Lower leg skin (tissue), 4 donors: ENCODE results near the gene SLC22A6. TPM values are rescaled to one million over a fixed set of nuclear protein-coding genes. Genes with fewer than 3 reads are reported as not detected.
"Not testable (repeated sequence)": the region's sequence is repeated elsewhere in the genome, so short reads cannot be mapped to it uniquely, and the experiment has no call there.

Experiments used
- DNase-seq, 2 donors: peaks; one replicate each; pipeline ENCODE4 v3.0.0-alpha.2; 2019; ENCODE audit warnings: low spot score in 2 of 2
- H3K4me3 ChIP-seq: fragments of 200-600 bp; sonication (generic); 2 replicates; pipeline ENCODE4 v1.5.1; 2017; ENCODE audit warnings: mild to moderate bottlenecking, low read depth; ENCODE audit not compliant: poor library complexity, severe bottlenecking
- CTCF ChIP-seq, 3 donors: fragments of 450-650 bp; IDR thresholded peaks; one replicate each; pipeline ENCODE4 v1.5.1; 2016; ENCODE audit warnings: antibody characterized with exemption in 3 of 3, mild to moderate bottlenecking in 3 of 3, moderate library complexity in 2 of 3
- POLR2A ChIP-seq, 2 donors: fragments of 450-650 bp; IDR thresholded peaks; one replicate each; pipeline ENCODE4 v1.6.1; 2016 to 2017; ENCODE audit warnings: antibody characterized with exemption in 2 of 2, mild to moderate bottlenecking in 1 of 2, moderate library complexity in 1 of 2
- WGBS, 2 donors: methylation state at CpG; one replicate each; pipeline ENCODE4 v1.1.5; 2018; 5-methylcytosine and 5-hydroxymethylcytosine counted together
- intact Hi-C: fragments of 100-400 bp; cut with DNase I; formaldehyde crosslinking; loops from one replicate; pipeline ENCODE4 v1.15.0; 2023; ENCODE audit warnings: low total_unique reads
- total RNA-seq, 4 donors: library from RNA; depleted of rRNA; stranded (reverse); fragments of >200 nt; gene quantifications; one replicate each; pipeline ENCODE4 v1.1.0, GENCODE V29; 2016

The SLC22A6 gene
- total RNA-seq, 4 donors from 2014 or later, result not detected

GRCh38 chr11:62957147-62957546 lies 27.6 kb downstream of the SLC22A6 start:
- DNase-seq, result no peak
- no peak overlapping the region for H3K4me3 ChIP-seq
- no peak for TF ChIP-seq CTCF (IDR thresholded peaks at IDR 0.05)
- no peak for TF ChIP-seq POLR2A (IDR thresholded peaks at IDR 0.05)
- intact Hi-C loops, result no loop called here
- WGBS, 2 donors, result 93 to 98% methylated on average over 2 of the region's 2 CpGs

GRCh38 chr11:62954478-62954877 lies 30.3 kb downstream of the SLC22A6 start:
- no peak overlapping the region for H3K4me3 ChIP-seq
- no peak for TF ChIP-seq POLR2A (IDR thresholded peaks at IDR 0.05)
- no peak for TF ChIP-seq CTCF (IDR thresholded peaks at IDR 0.05)
- peak in 1 of 2 donors; percentile 8 for DNase-seq
- intact Hi-C loops, result no loop called here
- WGBS, 2 donors, result 76 to 85% methylated on average over 5 of the region's 5 CpGs

- TF ChIP-seq POLR2A (IDR thresholded peaks at IDR 0.05) (no peak), CTCF (IDR thresholded peaks at IDR 0.05) (no peak)
- intact Hi-C loops, result no loop called here
- no peak overlapping the region for H3K4me3 ChIP-seq
- 89% methylated on average over 4 of the region's 4 CpGs for WGBS, 2 donors
- peak in 1 of 2 donors; percentile 18 for DNase-seq
These were observed 31.0 kb downstream of the SLC22A6 start for GRCh38 chr11:62953811-62954210.

- intact Hi-C loops, result no loop called here
- no peak for TF ChIP-seq POLR2A (IDR thresholded peaks at IDR 0.05)
- no peak for TF ChIP-seq CTCF (IDR thresholded peaks at IDR 0.05)
- WGBS, 2 donors, result 80 to 86% methylated on average over 7 of the region's 7 CpGs
- H3K4me3 ChIP-seq, result no peak overlapping the region
- DNase-seq, result peak in 1 of 2 donors; percentile 76
These were observed 35.9 kb downstream of the SLC22A6 start for GRCh38 chr11:62948765-62949320.

GRCh38 chr11:62945538-62945937 lies 39.2 kb downstream of the SLC22A6 start:
- DNase-seq, result peak in 1 of 2 donors; percentile 21
- intact Hi-C loops, H3K4me3 ChIP-seq: not testable (repeated sequence)
- WGBS, 2 donors, result 93 to 99% methylated on average over 10 of the region's 10 CpGs

- H3K4me3 ChIP-seq, intact Hi-C loops, DNase-seq: not testable (repeated sequence)
- WGBS, 2 donors, result 80 to 90% methylated on average over 2 of the region's 2 CpGs
These were observed 47.2 kb downstream of the SLC22A6 start for GRCh38 chr11:62937528-62937927.

- intact Hi-C loops, result no loop called here
- H3K4me3 ChIP-seq, result no peak overlapping the region
- TF ChIP-seq POLR2A (IDR thresholded peaks at IDR 0.05) (no peak), CTCF (IDR thresholded peaks at IDR 0.05) (no peak)
- no peak for DNase-seq
- WGBS, 2 donors, result 31 to 32% methylated on average over 1 of the region's 1 CpG
These were observed 50.3 kb downstream of the SLC22A6 start for GRCh38 chr11:62934496-62934785.
